Left hindlimb (tissue), 1 donor: ENCODE measurements around the gene BMPR1B.

Source experiments
- DNase-seq: peaks from one replicate; pipeline ENCODE4 v3.0.0-alpha.2; 2018

The BMPR1B gene

DNA sequence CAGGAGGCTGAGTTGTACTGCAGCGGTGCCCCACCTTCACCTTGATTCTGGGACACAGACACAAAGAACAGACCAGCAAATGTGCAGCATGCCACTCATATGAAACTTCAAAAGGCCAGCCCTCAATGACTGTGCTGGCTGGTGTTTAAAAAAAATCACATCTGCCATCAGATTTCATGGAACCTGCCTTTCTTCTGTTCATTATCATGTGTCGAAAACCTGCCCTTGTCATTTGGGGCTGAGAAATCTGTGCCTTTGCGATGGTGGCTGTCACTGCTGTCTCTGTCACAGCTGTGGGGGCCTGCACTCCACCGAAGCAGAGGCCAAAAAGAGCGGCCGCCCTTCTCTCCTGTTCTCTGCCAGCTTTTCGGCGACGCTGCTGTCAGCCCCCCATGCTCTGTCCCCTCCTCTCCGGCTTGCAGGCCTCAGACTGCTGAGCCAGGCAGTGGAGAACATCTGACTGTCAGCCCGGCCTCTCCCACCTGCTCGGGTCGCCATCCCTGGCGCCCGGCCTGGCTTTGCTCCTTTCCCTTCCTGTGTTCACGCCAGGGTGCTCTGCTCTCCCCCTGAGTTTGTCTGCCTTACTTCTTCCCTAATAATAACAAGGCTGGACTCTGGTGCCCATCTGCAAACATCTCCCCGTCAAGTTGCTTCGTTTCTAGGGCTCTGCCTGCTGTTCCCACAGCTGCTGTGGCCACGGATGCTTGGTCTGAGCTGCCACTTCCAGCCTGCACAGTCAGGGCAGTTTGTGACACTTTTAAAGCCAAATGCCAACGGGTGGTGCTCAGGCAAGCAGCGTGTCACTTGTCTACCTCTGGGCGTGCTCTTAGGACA lies 435.9 kb downstream of the BMPR1B start:
- DNase-seq = no peak

DNA sequence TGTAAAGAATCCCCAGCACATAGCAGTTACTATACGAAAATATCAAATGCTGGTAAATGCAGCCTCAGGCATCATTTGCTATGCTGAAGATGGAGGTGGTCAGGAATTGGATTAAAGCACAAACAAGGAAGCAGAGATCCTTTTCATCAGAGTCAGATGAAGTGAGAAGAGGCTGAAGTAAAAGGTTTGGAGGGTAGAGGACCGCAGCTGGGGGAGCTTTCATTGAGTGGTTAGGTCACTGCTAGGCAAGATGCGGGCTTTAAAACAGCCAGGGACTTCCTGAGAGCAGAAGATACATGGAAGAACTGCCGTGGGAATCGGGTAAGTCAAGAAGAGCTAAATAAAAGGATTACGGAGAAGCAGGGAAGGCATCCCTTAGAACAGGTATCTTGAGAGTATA lies 439.6 kb downstream of the BMPR1B start:
- DNase-seq = no peak

DNA sequence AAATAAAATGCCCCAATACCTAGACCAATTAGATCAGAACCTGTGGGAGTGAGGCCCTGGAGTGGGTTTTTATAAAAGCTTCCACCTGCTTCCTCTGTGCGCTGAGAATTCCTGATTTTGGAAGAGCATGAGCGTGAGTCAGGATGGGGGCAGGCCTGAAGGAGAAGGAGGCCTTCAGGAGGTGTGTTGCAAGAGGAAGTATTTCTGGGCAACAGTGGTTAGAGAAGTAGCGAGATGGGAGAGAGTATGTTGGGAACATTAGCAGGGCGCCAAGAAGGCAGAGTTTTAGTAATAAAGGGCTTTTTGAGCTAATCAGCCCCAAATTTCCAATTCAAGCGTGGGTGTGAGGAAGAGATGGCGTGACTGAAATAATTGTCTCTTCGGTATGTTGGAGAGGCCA lies 441.2 kb downstream of the BMPR1B start:
- DNase-seq = no peak

DNA sequence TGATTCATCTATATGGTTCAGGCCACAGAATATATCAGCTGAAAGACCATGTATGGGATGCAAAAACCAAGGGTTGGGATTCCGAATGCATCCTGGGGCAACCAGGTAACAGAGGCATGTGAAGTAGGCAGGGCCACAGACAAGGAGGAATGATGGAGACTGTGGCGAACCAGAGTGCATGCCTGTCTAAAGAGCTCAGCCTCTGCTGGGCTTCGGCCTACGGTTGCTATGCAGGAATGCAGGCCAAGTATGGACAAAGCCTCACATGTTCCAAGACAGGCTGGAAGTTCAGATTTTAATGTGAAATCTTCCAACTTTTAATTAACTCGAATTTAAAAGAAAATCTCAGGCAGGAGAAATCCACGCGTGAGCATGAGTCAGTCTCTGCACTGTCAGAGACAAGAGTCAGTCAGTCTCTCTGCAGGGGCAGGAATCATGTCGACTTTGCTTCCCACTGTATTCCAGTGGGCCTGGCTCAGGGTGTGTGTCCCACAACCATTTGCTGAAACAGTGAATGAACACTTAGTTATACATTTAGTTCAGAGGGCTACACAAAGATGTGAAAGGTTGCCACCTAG lies 446.6 kb downstream of the BMPR1B start:
- DNase-seq = no peak

DNA sequence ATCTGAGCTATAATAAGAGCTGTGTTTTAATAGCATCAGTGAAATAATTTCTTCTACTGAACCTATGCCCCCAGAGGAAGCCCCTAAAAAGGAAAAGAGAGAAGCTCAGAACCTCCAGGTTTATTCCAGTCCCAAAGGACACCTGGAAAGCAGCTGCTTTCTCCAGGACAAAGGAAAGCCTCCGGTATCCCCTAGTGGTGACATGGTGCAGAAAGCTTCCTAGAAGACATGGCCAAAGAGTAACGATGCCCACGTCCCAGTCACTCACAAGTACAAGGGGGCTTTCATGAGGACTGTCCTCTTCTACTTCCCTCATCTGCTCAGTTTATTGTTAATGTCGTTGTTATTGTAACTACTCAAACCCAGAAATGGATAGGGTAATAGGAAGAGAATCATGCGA lies 447.1 kb downstream of the BMPR1B start:
- DNase-seq = no peak
